Brain microvascular endothelial cell (primary cell): Measurements from ENCODE around the gene FHDC1.

Experiments used
- DNase-seq: peaks from one replicate; pipeline ENCODE4 v3.0.0-alpha.2; 2020
- H3K27ac ChIP-seq: fragments of 250-450 bp; sonication (Bioruptor Pico); 2 replicates; pipeline ENCODE4 v1.5.1; 2020; ENCODE audit warnings: mild to moderate bottlenecking, moderate library complexity
- H3K27me3 ChIP-seq: fragments of 250-450 bp; sonication (Bioruptor Pico); replicated peaks from 2 replicates; pipeline ENCODE4 v1.5.1; 2020; ENCODE audit warnings: mild to moderate bottlenecking
- H3K36me3 ChIP-seq: fragments of 250-450 bp; sonication (Bioruptor Pico); replicated peaks from 2 replicates; pipeline ENCODE4 v1.5.1; 2020; ENCODE audit warnings: mild to moderate bottlenecking
- H3K4me3 ChIP-seq: 2 replicates; pipeline ENCODE4 v1.5.1; 2011; ENCODE audit warnings: low read depth, mild to moderate bottlenecking, control low read depth, low read length, moderate library complexity
- CTCF ChIP-seq: IDR thresholded peaks from 2 replicates; pipeline ENCODE4 v1.5.1; 2011; ENCODE audit warnings: low read depth, mild to moderate bottlenecking, moderate library complexity, low read length, control low read depth, inconsistent platforms; ENCODE audit errors: missing control alignments
- in situ Hi-C: cut with HindIII; loops from 2 replicates; pipeline ENCODE4 v1.10.0; 2017; ENCODE audit warnings: low sequenced_read_pairs, low pct_ligation_motif_present

The FHDC1 gene

GRCh38 chr4:153027866-153028265 lies 91.7 kb downstream of the FHDC1 start:
- TF ChIP-seq CTCF, result no peak
- DNase-seq, result no peak
- in situ Hi-C loops, result no loop called here

GRCh38 chr4:153028535-153028934 lies 92.4 kb downstream of the FHDC1 start:
- TF ChIP-seq CTCF, result no peak
- Histone ChIP-seq H3K4me3 (no peak overlapping the region), H3K27me3 (no peaks in the 10 kb centered on the region), H3K36me3 (no peaks in the 10 kb centered on the region), H3K27ac (no peak overlapping the region)
- in situ Hi-C loops, result no loop called here
- no peak for DNase-seq

More at GRCh38 chr4:153027866-153028265, 91.7 kb downstream of the FHDC1 start:
- Histone ChIP-seq H3K27me3 (no peaks in the 10 kb centered on the region), H3K4me3 (no peak overlapping the region), H3K36me3 (no peaks in the 10 kb centered on the region), H3K27ac (no peak overlapping the region)
